Daoy (cell line): ENCODE data around the gene RNH1. TPM values are rescaled to one million over a fixed set of nuclear protein-coding genes. Genes with fewer than 3 reads are reported as not detected.
"Not testable (repeated sequence)": the region's sequence is repeated elsewhere in the genome, so short reads cannot be mapped to it uniquely, and the experiment has no call there.

Experiments
- DNase-seq: peaks from one replicate; pipeline ENCODE4 v3.0.0-alpha.2; 2015; ENCODE audit warnings: low read depth
- total RNA-seq: library from RNA; depleted of rRNA; stranded (reverse); fragments of >200 nt; shearing (Covaris generic); gene quantifications from 2 replicates; pipeline ENCODE4 v1.2.3, GENCODE V29; 2014

Gene RNH1
- total RNA-seq, 1 experiment from 2014 or later: 165 TPM

DNA sequence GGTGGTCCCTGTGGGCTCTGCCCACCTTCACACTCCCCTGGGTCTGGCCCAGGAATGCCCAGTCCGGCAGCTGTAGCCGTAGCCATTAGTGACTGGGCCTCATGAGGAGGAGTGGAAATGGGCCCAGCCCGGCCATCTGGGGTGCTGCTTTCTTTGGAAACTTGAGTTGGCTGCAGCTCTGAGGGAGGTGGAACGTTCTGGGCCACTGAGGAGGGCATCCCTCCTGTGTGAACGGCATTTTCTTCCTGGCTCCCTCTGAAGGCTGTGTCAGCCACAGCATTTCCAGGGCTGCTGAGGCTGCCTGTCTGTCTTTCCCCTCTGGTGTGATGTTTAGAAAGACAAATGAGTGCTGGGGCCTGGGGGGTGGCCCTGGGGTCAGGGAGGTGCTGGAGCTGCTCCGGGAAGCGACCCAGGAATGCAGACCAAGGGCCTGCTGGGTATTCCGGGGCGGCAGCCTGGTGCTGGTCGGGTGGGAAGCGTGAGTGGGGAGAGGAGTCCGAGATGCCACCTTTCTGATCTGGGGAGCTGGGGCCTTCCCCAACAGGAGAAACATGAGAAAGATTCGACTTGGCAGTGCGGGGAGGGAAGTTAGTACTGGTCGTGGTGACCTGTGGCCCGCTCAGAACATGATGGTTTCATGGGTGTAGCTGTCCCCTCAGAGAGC lies 29.9 kb downstream of the RNH1 start:
- no peak for DNase-seq

- DNase-seq: no peak
These were observed 30.6 kb downstream of the RNH1 start for GRCh38 chr11:476416-476815.

- DNase-seq: no peak
These were observed 31.1 kb downstream of the RNH1 start for GRCh38 chr11:475941-476340.

DNA sequence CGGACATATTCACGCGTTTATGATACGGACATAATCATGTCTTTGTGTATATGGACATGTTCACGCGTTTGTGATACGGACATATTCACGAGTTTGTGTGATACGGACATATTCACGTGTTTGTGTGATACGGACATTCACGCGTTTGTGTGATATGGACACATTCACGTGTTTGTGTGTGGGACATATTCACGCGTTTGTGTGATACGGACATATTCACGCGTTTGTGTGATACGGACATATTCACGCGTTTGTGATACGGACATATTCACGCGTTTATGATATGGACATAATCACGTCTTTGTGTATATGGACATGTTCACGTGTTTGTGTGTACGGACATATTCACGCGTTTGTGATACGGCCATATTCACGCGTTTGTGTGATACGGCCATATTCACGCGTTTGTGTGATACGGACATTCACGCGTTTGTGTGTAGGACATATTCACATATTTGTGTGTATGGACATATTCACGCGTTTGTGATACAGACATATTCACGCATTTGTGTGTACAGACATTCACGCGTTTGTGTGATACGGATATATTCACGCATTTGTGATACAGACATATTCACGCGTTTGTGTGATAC lies 32.0 kb downstream of the RNH1 start:
- no peak for DNase-seq

DNA sequence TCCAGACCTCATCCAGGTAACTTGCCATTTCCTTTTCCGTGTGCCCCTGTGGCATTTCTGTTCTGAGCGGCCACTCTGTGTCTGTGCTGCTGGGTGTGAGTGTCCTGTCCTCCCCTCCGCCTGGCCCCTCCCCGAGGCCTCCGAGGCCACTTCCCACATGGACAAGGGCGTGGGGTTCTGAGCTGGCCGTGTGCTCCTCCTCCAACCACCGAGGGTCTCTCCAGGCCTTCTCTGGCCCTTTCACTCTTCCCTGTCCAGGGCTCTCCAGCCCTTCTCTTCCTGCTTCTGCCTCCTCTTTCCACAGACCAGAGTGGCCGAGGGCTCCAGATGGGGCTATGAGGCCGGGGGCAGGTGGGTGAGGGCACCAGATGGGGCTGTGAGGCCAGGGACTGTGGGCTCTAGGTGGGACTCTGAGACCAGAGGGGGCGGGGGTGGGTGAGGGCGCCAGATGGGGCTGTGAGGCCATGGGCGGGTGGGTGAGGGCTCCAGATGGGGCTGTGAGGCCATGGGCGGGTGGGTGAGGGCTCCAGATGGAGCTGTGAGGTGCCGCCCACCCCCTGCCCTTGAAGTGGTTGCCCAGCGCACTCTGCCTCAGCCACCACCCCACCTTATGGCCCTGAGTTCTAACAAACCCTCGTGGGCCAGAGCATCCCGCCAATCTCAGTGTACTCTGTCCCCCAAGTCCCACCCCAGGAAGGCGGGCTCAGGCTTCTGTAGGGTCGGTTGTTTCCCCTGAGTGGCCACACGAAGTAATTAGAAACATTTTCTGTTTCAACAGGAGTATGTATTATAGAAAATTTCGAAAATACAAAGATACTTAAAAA lies 32.9 kb downstream of the RNH1 start:
- no peak for DNase-seq

- DNase-seq: no peak
These were observed 33.6 kb downstream of the RNH1 start for GRCh38 chr11:473415-473814.

DNA sequence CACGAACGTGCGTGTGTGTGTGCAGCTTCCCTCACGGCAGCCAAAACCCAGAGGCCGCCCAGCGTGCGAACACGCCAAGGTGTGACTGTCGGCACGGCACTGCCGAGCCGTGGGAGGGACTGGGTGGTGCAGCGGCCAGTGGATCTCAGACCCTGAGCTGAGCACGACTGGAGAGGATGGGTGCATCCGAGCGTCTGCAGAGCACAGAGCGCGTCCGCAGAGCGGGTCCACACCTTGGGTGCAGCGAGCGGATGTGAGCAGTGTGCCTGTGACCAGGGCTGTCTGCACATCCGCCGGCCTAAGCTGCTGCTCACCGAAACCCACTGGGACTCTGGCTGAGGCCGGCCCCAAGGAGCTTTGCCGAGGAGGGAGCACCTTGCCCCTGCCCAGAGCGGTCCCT lies 34.2 kb downstream of the RNH1 start:
- DNase-seq: no peak

DNA sequence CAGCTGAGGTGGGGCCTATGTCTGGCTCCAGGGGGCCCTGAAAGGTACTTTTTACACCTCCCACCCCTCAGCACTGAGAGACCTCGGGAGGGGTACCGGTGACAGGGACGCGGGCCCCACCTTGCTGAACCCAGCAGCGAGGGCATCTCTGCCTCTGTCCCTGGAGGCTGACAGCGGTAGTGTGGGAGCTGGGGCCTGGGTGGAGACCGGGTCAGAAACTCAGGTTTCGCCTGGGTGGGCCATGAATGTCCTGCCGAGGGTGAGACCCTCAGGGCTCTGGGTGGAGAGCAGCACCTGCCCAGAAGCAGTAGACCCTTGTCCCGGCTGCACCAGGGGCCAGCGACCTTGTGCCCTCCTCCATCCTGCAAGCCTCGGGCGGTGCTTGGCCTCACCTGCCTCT lies 34.8 kb downstream of the RNH1 start:
- DNase-seq: no peak

GRCh38 chr11:471468-472145 lies 35.4 kb downstream of the RNH1 start:
- no peak for DNase-seq

DNA sequence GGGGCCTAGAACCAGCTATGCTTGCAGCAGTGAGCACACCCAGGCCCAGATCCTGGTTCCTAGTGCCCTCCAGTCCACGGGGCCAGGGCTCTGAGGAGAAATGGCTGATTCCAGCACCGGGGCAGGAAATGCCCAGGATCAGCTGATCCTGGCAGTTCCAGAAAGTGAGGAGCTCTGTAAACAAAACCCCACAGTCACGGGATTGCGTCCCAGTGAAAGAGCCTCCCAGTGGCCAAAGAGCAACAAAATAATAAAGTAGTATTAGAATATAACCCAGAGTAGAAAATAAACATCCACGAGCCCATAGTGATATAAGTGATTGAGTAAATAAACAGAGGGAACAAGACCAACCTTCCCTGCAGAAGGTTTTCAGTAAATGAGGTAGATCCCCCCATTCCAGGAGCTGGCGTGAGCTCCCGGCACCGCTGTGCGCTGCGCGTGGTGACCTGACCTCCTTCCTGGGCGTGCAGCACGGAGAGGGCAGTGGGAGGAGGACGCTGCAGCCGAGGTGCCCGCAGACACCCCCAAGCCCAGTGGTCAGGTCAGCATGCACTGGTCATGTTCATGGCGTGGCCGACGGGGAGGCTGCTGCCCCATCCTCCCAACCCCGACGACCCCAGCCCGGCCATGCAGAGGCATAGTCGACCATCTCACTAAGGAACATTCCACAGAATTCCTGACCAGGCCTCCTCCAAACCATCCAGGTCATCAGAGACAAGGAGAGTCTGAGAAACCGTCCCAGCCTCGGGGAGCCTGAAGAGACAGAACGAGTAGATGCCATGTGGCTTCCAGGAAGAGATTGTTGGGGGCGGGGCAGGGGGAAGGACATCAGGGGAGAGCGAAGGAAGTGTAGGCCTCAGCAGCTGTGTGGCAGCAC lies 37.1 kb downstream of the RNH1 start:
- peak; percentile 17 for DNase-seq

DNA sequence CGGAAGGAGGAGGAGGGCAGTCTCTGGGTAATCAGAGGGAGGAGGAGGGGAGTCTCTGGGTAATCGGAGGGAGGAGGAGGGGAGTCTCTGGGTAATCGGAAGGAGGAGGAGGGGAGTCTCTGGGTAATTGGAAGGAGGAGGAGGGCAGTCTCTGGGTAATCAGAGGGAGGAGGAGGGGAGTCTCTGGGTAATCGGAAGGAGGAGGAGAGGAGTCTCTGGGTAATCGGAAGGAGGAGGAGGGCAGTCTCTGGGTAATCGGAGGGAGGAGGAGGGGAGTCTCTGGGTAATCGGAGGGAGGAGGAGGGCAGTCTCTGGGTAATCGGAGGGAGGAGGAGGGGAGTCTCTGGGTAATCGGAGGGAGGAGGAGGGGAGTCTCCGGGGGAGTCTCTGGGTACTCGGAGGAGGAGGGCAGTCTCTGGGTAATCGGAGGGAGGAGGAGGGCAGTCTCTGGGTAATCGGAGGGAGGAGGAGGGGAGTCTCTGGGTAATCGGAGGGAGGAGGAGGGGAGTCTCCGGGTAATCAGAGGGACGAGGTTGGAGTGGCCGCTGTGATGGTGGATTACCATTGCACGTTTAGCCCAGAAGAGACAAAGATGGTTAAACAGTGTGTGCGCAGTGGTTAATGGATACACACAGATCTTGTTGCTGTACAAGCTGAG lies 37.9 kb downstream of the RNH1 start:
- DNase-seq: not testable (repeated sequence)

DNA sequence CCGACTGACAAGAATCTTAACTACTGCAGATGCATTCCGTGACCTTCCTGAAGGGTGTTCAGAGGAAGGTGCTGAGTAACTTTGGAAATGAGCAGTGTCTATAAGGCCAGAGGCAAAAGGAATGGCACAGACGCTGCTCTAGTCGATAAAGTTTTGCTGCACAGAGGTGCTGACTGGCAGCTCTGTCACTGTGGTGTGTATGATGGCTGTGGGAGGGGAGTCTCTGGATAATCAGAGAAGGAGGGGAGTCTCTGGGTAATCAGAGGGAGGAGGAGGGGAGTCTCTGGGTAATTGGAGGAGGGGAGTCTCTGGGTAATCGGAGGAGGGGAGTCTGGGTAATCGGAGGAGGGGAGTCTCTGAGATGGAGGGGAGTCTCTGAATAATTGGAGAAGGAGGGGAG lies 38.5 kb downstream of the RNH1 start:
- no peak for DNase-seq

DNA sequence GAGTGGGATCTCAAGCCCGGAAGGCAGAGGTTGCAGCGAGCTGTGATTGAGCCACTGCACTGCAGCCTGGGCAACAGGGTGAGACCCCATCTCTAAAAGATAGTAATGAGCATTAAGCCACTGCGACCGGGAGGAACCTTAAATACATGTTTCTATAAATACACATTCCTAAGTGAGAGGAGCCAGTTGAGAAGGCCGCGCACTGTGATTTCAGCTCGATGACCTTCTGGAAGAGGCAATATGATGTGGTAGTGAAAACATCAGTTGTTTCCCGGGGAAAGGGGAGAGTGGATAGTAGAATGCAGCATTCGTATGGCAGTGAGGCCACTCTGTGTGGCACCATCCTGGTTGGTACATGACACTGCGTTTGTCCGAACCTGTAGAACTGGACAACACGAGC lies 39.0 kb downstream of the RNH1 start:
- DNase-seq: no peak

GRCh38 chr11:465896-466530 lies 41.0 kb downstream of the RNH1 start:
- DNase-seq: no peak

DNA sequence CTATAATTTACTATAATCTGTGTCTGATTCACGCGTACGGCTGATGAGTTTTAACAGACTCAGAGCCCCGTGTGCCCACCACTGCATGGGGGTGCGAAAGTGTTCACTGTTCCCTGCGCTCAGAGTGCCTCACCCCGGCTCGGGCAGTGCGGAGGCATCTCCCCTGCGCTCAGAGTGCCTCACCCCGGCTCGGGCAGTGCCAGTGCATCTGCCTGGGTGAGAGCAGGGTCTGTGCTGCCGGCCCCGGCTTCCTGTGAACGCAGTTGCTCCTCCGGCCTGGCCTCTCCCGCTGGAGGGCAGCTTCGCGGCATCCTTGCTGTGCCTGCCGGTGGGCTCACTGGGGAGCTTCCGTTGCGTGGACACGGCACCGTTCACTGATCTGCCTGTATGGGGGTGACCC lies 42.7 kb downstream of the RNH1 start:
- no peak for DNase-seq

GRCh38 chr11:462107-462890 lies 44.7 kb downstream of the RNH1 start:
- DNase-seq: no peak

- no peak for DNase-seq
These were observed 45.4 kb downstream of the RNH1 start for GRCh38 chr11:461626-462025.

GRCh38 chr11:460331-461199 lies 46.5 kb downstream of the RNH1 start:
- DNase-seq: no peak
